Hepatocyte (in vitro differentiated cells): Measurements from ENCODE around the gene OR4Q2. TPM values are rescaled to one million over a fixed set of nuclear protein-coding genes. Genes with fewer than 3 reads are reported as not detected.

ENCODE experiments used
- DNase-seq: peaks from one replicate; pipeline ENCODE4 v3.0.0-alpha.2; 2016; ENCODE audit warnings: low spot score
- H2AFZ ChIP-seq: fragments of 200-600 bp; sonication (generic); 2 replicates; pipeline ENCODE4 v1.6.0; 2016; ENCODE audit warnings: antibody characterized with exemption, mild to moderate bottlenecking
- H3K27ac ChIP-seq: fragments of 200-600 bp; sonication (generic); 2 replicates; pipeline ENCODE4 v1.5.1; 2016; ENCODE audit warnings: mild to moderate bottlenecking
- H3K27me3 ChIP-seq: fragments of 200-600 bp; sonication (generic); 2 replicates; pipeline ENCODE4 v1.6.1; 2016
- H3K36me3 ChIP-seq: fragments of 200-600 bp; sonication (generic); replicated peaks from 2 replicates; pipeline ENCODE4 v1.5.1; 2016; ENCODE audit warnings: low read depth; ENCODE audit not compliant: insufficient read depth
- H3K4me1 ChIP-seq: fragments of 200-600 bp; sonication (generic); 2 replicates; pipeline ENCODE4 v1.5.1; 2016; ENCODE audit warnings: mild to moderate bottlenecking, moderate library complexity; ENCODE audit not compliant: insufficient read depth
- H3K4me2 ChIP-seq: fragments of 200-600 bp; sonication (generic); 2 replicates; pipeline ENCODE4 v1.6.0; 2016
- H3K4me3 ChIP-seq: fragments of 200-600 bp; sonication (generic); 2 replicates; pipeline ENCODE4 v1.5.1; 2016; ENCODE audit warnings: mild to moderate bottlenecking
- H3K79me2 ChIP-seq: fragments of 200-600 bp; sonication (generic); 2 replicates; pipeline ENCODE4 v1.6.0; 2017; ENCODE audit warnings: mild to moderate bottlenecking
- H3K9me2 ChIP-seq: fragments of 200-600 bp; sonication (generic); replicated peaks from 2 replicates; pipeline ENCODE4 v1.6.0; 2017; ENCODE audit warnings: mild to moderate bottlenecking; ENCODE audit not compliant: insufficient read depth
- H3K9me3 ChIP-seq: fragments of 200-600 bp; sonication (generic); 2 replicates; pipeline ENCODE4 v1.5.1; 2016; ENCODE audit warnings: low read depth, mild to moderate bottlenecking
- H4K20me1 ChIP-seq: fragments of 200-600 bp; sonication (generic); 2 replicates; pipeline ENCODE4 v1.6.0; 2016; ENCODE audit warnings: mild to moderate bottlenecking; ENCODE audit not compliant: insufficient read depth, poor library complexity, severe bottlenecking
- EZH2 ChIP-seq: fragments of 200-600 bp; sonication (generic); IDR thresholded peaks from 2 replicates; pipeline ENCODE4 v1.6.1; 2016; ENCODE audit warnings: antibody characterized with exemption, mild to moderate bottlenecking, borderline replicate concordance
- EZH2phosphoT487 ChIP-seq: fragments of 200-600 bp; sonication (generic); IDR thresholded peaks from one replicate; pipeline ENCODE4 v1.6.1; 2018; ENCODE audit warnings: antibody characterized with exemption, mild to moderate bottlenecking, low read depth, moderate library complexity; ENCODE audit not compliant: unreplicated experiment, severe bottlenecking
- WGBS: methylation state at CpG from one replicate; pipeline ENCODE4 v1.1.6; 2016; ENCODE audit warnings: low lambda C conversion rate; ENCODE audit errors: missing lambda C conversion rate; 5-methylcytosine and 5-hydroxymethylcytosine counted together
- polyA plus RNA-seq: library from polyadenylated mRNA; unstranded; fragments of >200 nt; fragmentation: Nextera tagmentation; extraction: Ambion mirVana; gene quantifications from 2 replicates; pipeline ENCODE4 v1.2.1, GENCODE V29; 2016
- total RNA-seq: library from RNA; depleted of rRNA; stranded (reverse); fragments of >200 nt; gene quantifications from 2 replicates; pipeline ENCODE4 v1.2.3, GENCODE V29; 2014
- TF ChIP-seq, protein P1 (sequence below): fragments of 200-600 bp; sonication (generic); IDR thresholded peaks from 2 replicates; pipeline ENCODE4 v1.5.1; 2016; ENCODE audit warnings: antibody characterized with exemption, mild to moderate bottlenecking; ENCODE audit not compliant: poor library complexity

Gene OR4Q2
- total and polyA plus RNA-seq, 2 experiments from 2014 or later: not detected

GRCh38 chr14:19993438-19993837 is 8.5 kb upstream of the OR4Q2 start:
- H3K4me1 ChIP-seq: no peaks in the 10 kb centered on the region
- 54% methylated on average over 2 of the region's 2 CpGs for WGBS
- H3K9me3 ChIP-seq: peaks cover 3% of the 10 kb centered on the region
- H3K27me3 ChIP-seq: no peaks in the 10 kb centered on the region
- H2AFZ ChIP-seq: no peak overlapping the region
- H4K20me1 ChIP-seq: no peaks in the 10 kb centered on the region
- no peak overlapping the region for H3K4me3 ChIP-seq
- no peaks in the 10 kb centered on the region for H3K9me2 ChIP-seq
- no peak overlapping the region for H3K4me2 ChIP-seq
- no peak for DNase-seq
- H3K36me3 ChIP-seq: no peaks in the 10 kb centered on the region
- TF ChIP-seq, protein P1, sequence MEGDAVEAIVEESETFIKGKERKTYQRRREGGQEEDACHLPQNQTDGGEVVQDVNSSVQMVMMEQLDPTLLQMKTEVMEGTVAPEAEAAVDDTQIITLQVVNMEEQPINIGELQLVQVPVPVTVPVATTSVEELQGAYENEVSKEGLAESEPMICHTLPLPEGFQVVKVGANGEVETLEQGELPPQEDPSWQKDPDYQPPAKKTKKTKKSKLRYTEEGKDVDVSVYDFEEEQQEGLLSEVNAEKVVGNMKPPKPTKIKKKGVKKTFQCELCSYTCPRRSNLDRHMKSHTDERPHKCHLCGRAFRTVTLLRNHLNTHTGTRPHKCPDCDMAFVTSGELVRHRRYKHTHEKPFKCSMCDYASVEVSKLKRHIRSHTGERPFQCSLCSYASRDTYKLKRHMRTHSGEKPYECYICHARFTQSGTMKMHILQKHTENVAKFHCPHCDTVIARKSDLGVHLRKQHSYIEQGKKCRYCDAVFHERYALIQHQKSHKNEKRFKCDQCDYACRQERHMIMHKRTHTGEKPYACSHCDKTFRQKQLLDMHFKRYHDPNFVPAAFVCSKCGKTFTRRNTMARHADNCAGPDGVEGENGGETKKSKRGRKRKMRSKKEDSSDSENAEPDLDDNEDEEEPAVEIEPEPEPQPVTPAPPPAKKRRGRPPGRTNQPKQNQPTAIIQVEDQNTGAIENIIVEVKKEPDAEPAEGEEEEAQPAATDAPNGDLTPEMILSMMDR: no peak
- TF ChIP-seq EZH2phosphoT487: no peak
- no peak for TF ChIP-seq EZH2
- H3K27ac ChIP-seq: no peak overlapping the region
- no peaks in the 10 kb centered on the region for H3K79me2 ChIP-seq

- DNase-seq: no peak
- Histone ChIP-seq H2AFZ (no peak overlapping the region), H3K9me2 (no peaks in the 10 kb centered on the region), H3K27ac (no peak overlapping the region), H3K4me1 (no peaks in the 10 kb centered on the region), H3K9me3 (no peaks in the 10 kb centered on the region), H3K4me2 (no peak overlapping the region), H3K4me3 (no peak overlapping the region), H3K36me3 (no peaks in the 10 kb centered on the region), H3K27me3 (no peaks in the 10 kb centered on the region), H4K20me1 (no peaks in the 10 kb centered on the region), H3K79me2 (no peaks in the 10 kb centered on the region)
- WGBS: 75% methylated on average over 7 of the region's 7 CpGs
- TF ChIP-seq EZH2phosphoT487: no peak
Measured at GRCh38 chr14:20002319-20002718, 356 bp downstream of the OR4Q2 start.

GRCh38 chr14:20008156-20008555 is 6.2 kb downstream of the OR4Q2 start:
- no peak overlapping the region for H3K27ac ChIP-seq
- no peak overlapping the region for H3K4me3 ChIP-seq
- TF ChIP-seq EZH2 (no peak), EZH2phosphoT487 (no peak)
- TF ChIP-seq, protein P1: no peak
- no peaks in the 10 kb centered on the region for H3K36me3 ChIP-seq
- no peaks in the 10 kb centered on the region for H3K9me2 ChIP-seq
- no peaks in the 10 kb centered on the region for H3K27me3 ChIP-seq
- H3K9me3 ChIP-seq: no peaks in the 10 kb centered on the region
- no peaks in the 10 kb centered on the region for H3K79me2 ChIP-seq
- no peak overlapping the region for H3K4me2 ChIP-seq
- H2AFZ ChIP-seq: no peak overlapping the region
- no peaks in the 10 kb centered on the region for H4K20me1 ChIP-seq
- H3K4me1 ChIP-seq: no peaks in the 10 kb centered on the region
- no peak for DNase-seq

GRCh38 chr14:20019257-20019865 is 17.4 kb downstream of the OR4Q2 start, which contains the start of gene OR4K14:
Gene OR4K14 (minus strand): TSS chr14:20019307. CDS start chr14:20015193, 4,114 bp downstream.
- 65% methylated on average over 2 of the region's 2 CpGs for WGBS
- no peaks in the 10 kb centered on the region for H3K79me2 ChIP-seq
- H3K27ac ChIP-seq: no peak within 1 kb of the TSS
- H3K9me2 ChIP-seq: no peaks in the 10 kb centered on the region
- TF ChIP-seq EZH2: no peak
- TF ChIP-seq, protein P1: no peak
- no peak for DNase-seq
- no peaks in the 10 kb centered on the region for H3K4me1 ChIP-seq
- no peak within 1 kb of the TSS for H2AFZ ChIP-seq
- H3K9me3 ChIP-seq: no peaks in the 10 kb centered on the region
- no peaks in the 10 kb centered on the region for H4K20me1 ChIP-seq
- H3K4me3 ChIP-seq: no peak within 1 kb of the TSS
- H3K27me3 ChIP-seq: no peaks in the 10 kb centered on the region
- H3K4me2 ChIP-seq: no peak within 1 kb of the TSS
- H3K36me3 ChIP-seq: no peaks in the 10 kb centered on the region
